ENCODE results near the gene TMC1.
A peak's percentile ranks its signal among the peaks of the same experiment; 100 is the strongest.
"Not testable (repeated sequence)": the region's sequence is repeated elsewhere in the genome, so short reads cannot be mapped to it uniquely, and the experiment has no call there.

TMC1 gene

GRCh38 chr9:72506615-72507014 lies 14.8 kb upstream of the TMC1 start:
- Histone ChIP-seq H3K27me3 (ENCODE audit: low read depth, low read length) (no peaks in the 10 kb centered on the region), H2AFZ (ENCODE audit: low read depth, low read length) (no peak overlapping the region), H3K4me3 (ENCODE audit: low read length) (no peak overlapping the region), H3K27ac (ENCODE audit: low read length) (no peak overlapping the region), H3K4me1 (ENCODE audit: low read length) (peaks cover 29% of the 10 kb centered on the region), H4K20me1 (ENCODE audit: insufficient read depth, low read length) (no peaks in the 10 kb centered on the region), H3K79me2 (ENCODE audit: low read length) (no peaks in the 10 kb centered on the region), H3K36me3 (replicated peaks; ENCODE audit: low read depth, low read length) (no peaks in the 10 kb centered on the region), H3K9ac (ENCODE audit: low read length) (no peak overlapping the region), H3K9me3 (ENCODE audit: insufficient read depth, low read length) (no peaks in the 10 kb centered on the region), H3K4me2 (ENCODE audit: low read length) (no peak overlapping the region)
- TF ChIP-seq CTCF (IDR thresholded peaks at IDR 0.05; ENCODE audit: low read depth, low read length): no peak
- no peak for TF ChIP-seq EZH2phosphoT487 (IDR thresholded peaks at IDR 0.05; ENCODE audit: low read depth)

- Histone ChIP-seq H3K36me3 (replicated peaks; ENCODE audit: low read depth, low read length) (no peaks in the 10 kb centered on the region), H2AFZ (ENCODE audit: low read depth, low read length) (peak overlapping the region; percentile 82), H3K9me3 (ENCODE audit: insufficient read depth, low read length) (no peaks in the 10 kb centered on the region), H3K27ac (ENCODE audit: low read length) (peak overlapping the region; percentile 69), H3K79me2 (ENCODE audit: low read length) (no peaks in the 10 kb centered on the region), H4K20me1 (ENCODE audit: insufficient read depth, low read length) (no peaks in the 10 kb centered on the region), H3K4me1 (ENCODE audit: low read length) (peaks cover 29% of the 10 kb centered on the region), H3K4me2 (ENCODE audit: low read length) (peak overlapping the region; percentile 49), H3K27me3 (ENCODE audit: low read depth, low read length) (no peaks in the 10 kb centered on the region), H3K9ac (ENCODE audit: low read length) (peak overlapping the region; percentile 12), H3K4me3 (ENCODE audit: low read length) (peak overlapping the region; percentile 10; the same call in 1 of the 2 replicates)
- TF ChIP-seq CTCF (IDR thresholded peaks at IDR 0.05; ENCODE audit: low read depth, low read length): no peak
- TF ChIP-seq EZH2phosphoT487 (IDR thresholded peaks at IDR 0.05; ENCODE audit: low read depth): no peak
These were observed 12.4 kb upstream of the TMC1 start for GRCh38 chr9:72509053-72509452.

GRCh38 chr9:72509635-72510034 lies 11.8 kb upstream of the TMC1 start:
- peak overlapping the region; percentile 57 for H2AFZ ChIP-seq (ENCODE audit: low read depth, low read length)
- peaks cover 29% of the 10 kb centered on the region for H3K4me1 ChIP-seq (ENCODE audit: low read length)
- H3K79me2 ChIP-seq (ENCODE audit: low read length): no peaks in the 10 kb centered on the region
- H4K20me1 ChIP-seq (ENCODE audit: insufficient read depth, low read length): no peaks in the 10 kb centered on the region
- H3K4me2 ChIP-seq (ENCODE audit: low read length): peak overlapping the region; percentile 49
- TF ChIP-seq EZH2phosphoT487 (IDR thresholded peaks at IDR 0.05; ENCODE audit: low read depth) (no peak), CTCF (IDR thresholded peaks at IDR 0.05; ENCODE audit: low read depth, low read length) (no peak)
- peak overlapping the region; percentile 69 for H3K27ac ChIP-seq (ENCODE audit: low read length)
- peak overlapping the region; percentile 28 for H3K9ac ChIP-seq (ENCODE audit: low read length)
- no peaks in the 10 kb centered on the region for H3K36me3 ChIP-seq (replicated peaks; ENCODE audit: low read depth, low read length)
- no peaks in the 10 kb centered on the region for H3K27me3 ChIP-seq (ENCODE audit: low read depth, low read length)
- peak overlapping the region; percentile 14; the same call in 1 of the 2 replicates for H3K4me3 ChIP-seq (ENCODE audit: low read length)
- no peaks in the 10 kb centered on the region for H3K9me3 ChIP-seq (ENCODE audit: insufficient read depth, low read length)

GRCh38 chr9:72521011-72521410 lies 397 bp upstream of the TMC1 start:
- H2AFZ ChIP-seq (ENCODE audit: low read depth, low read length); H3K27ac ChIP-seq (ENCODE audit: low read length); H3K27me3 ChIP-seq (ENCODE audit: low read depth, low read length); H3K4me2 ChIP-seq (ENCODE audit: low read length); H3K9me3 ChIP-seq (ENCODE audit: insufficient read depth, low read length); H3K4me3 ChIP-seq (ENCODE audit: low read length); H3K9ac ChIP-seq (ENCODE audit: low read length); H3K79me2 ChIP-seq (ENCODE audit: low read length); H3K36me3 ChIP-seq (replicated peaks; ENCODE audit: low read depth, low read length); H4K20me1 ChIP-seq (ENCODE audit: insufficient read depth, low read length): not testable (repeated sequence)
- peaks cover 10% of the 10 kb centered on the region for H3K4me1 ChIP-seq (ENCODE audit: low read length)

Data from OCI-LY3 (cell line).